Embryonic facial prominence (tissue), 1 donor: ENCODE data around the gene MAP6D1.

ENCODE experiments used
- DNase-seq: peaks from one replicate; pipeline ENCODE4 v3.0.0-alpha.2; 2016; ENCODE audit errors: extremely low spot score

MAP6D1 gene

GRCh38 chr3:183823963-183824362, 1.4 kb downstream of the MAP6D1 start:
- DNase-seq, result no peak

- no peak for DNase-seq
These were observed 2.7 kb downstream of the MAP6D1 start for GRCh38 chr3:183822631-183823030.

- no peak for DNase-seq
These were observed 5.5 kb downstream of the MAP6D1 start for GRCh38 chr3:183819831-183820230.

- no peak for DNase-seq
These were observed 6.4 kb downstream of the MAP6D1 start for GRCh38 chr3:183818706-183819624.

- no peak for DNase-seq
These were observed 7.2 kb downstream of the MAP6D1 start for GRCh38 chr3:183818041-183818620.

- DNase-seq, result no peak
These were observed 7.7 kb downstream of the MAP6D1 start for GRCh38 chr3:183817639-183818038.

- DNase-seq, result no peak
These were observed 8.5 kb downstream of the MAP6D1 start for GRCh38 chr3:183816681-183817510.

- DNase-seq, result no peak
These were observed 9.4 kb downstream of the MAP6D1 start for GRCh38 chr3:183815951-183816475.

- no peak for DNase-seq
These were observed 9.8 kb downstream of the MAP6D1 start for GRCh38 chr3:183815563-183815940.

GRCh38 chr3:183814240-183814639, 11.1 kb downstream of the MAP6D1 start:
- DNase-seq, result no peak

GRCh38 chr3:183812761-183813445, 12.5 kb downstream of the MAP6D1 start:
- no peak for DNase-seq

GRCh38 chr3:183811638-183812037, 13.7 kb downstream of the MAP6D1 start:
- no peak for DNase-seq

- DNase-seq, result no peak
These were observed 14.5 kb downstream of the MAP6D1 start for GRCh38 chr3:183810643-183811594.

GRCh38 chr3:183809270-183809669, 16.1 kb downstream of the MAP6D1 start:
- no peak for DNase-seq

GRCh38 chr3:183808355-183808754, 17.0 kb downstream of the MAP6D1 start:
- DNase-seq, result no peak

GRCh38 chr3:183807881-183808280, 17.5 kb downstream of the MAP6D1 start:
- no peak for DNase-seq

GRCh38 chr3:183807209-183807728, 18.1 kb downstream of the MAP6D1 start:
- DNase-seq, result no peak

GRCh38 chr3:183802989-183803388, 22.4 kb downstream of the MAP6D1 start:
- no peak for DNase-seq

- DNase-seq, result no peak
These were observed 23.8 kb downstream of the MAP6D1 start for GRCh38 chr3:183801601-183802000.

- no peak for DNase-seq
These were observed 25.0 kb downstream of the MAP6D1 start for GRCh38 chr3:183800243-183800863.
